ENCODE measurements around the gene KLHL26.

DNA sequence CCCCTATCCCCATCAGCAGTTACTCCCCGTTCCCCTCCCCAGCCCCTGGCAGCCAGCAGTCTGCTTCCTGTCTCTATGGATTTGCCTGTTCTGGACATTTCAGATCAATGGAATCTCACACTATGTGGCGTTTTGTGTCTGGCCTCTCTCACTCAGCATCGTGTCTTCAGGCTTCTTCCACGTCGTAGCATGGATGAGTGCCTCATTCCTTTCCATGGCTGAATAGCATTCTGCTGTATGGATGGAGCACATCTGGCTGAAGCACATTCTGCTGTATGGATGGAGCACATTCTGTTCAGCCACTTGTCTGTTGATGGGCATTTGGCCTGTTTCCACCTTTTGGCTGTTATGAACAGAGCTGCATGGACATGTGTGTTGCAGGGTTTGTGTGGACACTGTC is 76.2 kb downstream of the KLHL26 start:
- TF ChIP-seq, protein P1, sequence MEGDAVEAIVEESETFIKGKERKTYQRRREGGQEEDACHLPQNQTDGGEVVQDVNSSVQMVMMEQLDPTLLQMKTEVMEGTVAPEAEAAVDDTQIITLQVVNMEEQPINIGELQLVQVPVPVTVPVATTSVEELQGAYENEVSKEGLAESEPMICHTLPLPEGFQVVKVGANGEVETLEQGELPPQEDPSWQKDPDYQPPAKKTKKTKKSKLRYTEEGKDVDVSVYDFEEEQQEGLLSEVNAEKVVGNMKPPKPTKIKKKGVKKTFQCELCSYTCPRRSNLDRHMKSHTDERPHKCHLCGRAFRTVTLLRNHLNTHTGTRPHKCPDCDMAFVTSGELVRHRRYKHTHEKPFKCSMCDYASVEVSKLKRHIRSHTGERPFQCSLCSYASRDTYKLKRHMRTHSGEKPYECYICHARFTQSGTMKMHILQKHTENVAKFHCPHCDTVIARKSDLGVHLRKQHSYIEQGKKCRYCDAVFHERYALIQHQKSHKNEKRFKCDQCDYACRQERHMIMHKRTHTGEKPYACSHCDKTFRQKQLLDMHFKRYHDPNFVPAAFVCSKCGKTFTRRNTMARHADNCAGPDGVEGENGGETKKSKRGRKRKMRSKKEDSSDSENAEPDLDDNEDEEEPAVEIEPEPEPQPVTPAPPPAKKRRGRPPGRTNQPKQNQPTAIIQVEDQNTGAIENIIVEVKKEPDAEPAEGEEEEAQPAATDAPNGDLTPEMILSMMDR (IDR thresholded peaks at IDR 0.05; ENCODE audit: low read depth, low read length), result no peak
- no peak for TF ChIP-seq EZH2phosphoT487 (IDR thresholded peaks at IDR 0.05; ENCODE audit: low read depth)
